ENCODE data around the gene PRLR. TPM values are rescaled to one million over a fixed set of nuclear protein-coding genes. Genes with fewer than 3 reads are reported as not detected.

The PRLR gene
- total RNA-seq, 6 experiments from 2014 or later, result 7.4 to 26.8 (median 15.1) TPM

GRCh38 chr5:35045280-35045679 lies 185.0 kb downstream of the PRLR start:
- H3K36me3 ChIP-seq, result no peaks in the 10 kb centered on the region
- no peak overlapping the region for H3K27ac ChIP-seq
- H3K9me3 ChIP-seq, result no peaks in the 10 kb centered on the region
- H3K4me3 ChIP-seq, result peak overlapping the region in 2 of 3 donors; percentile 66 to 68
- ATAC-seq (no peak), DNase-seq (no peak)
- TF ChIP-seq CTCF (IDR thresholded peaks at IDR 0.05), result no peak
- no peak for TF ChIP-seq POLR2A (IDR thresholded peaks at IDR 0.05)
- no peaks in the 10 kb centered on the region for H3K27me3 ChIP-seq
- intact Hi-C loops (cut with DNase I), result no loop called here
- peaks cover 0 to 39% (median 10%) of the 10 kb centered on the region in 4 donors for H3K4me1 ChIP-seq
- WGBS (ENCODE audit: insufficient coverage, low coverage, low lambda C conversion rate, missing lambda C conversion rate), result 25% methylated on average over 1 of the region's 1 CpG

GRCh38 chr5:35044649-35045048 lies 185.6 kb downstream of the PRLR start:
- H3K4me3 ChIP-seq, result no peak overlapping the region
- intact Hi-C loops (cut with DNase I), result no loop called here
- DNase-seq (no peak), ATAC-seq (no peak)
- no peaks in the 10 kb centered on the region for H3K27me3 ChIP-seq
- TF ChIP-seq POLR2A (IDR thresholded peaks at IDR 0.05) (no peak), CTCF (IDR thresholded peaks at IDR 0.05) (no peak)
- peaks cover 0 to 34% (median 8%) of the 10 kb centered on the region in 4 donors for H3K4me1 ChIP-seq
- H3K9me3 ChIP-seq, result no peaks in the 10 kb centered on the region
- 88% methylated on average over 4 of the region's 4 CpGs for WGBS (ENCODE audit: insufficient coverage, low coverage, low lambda C conversion rate, missing lambda C conversion rate)
- no peaks in the 10 kb centered on the region for H3K36me3 ChIP-seq
- no peak overlapping the region for H3K27ac ChIP-seq

- intact Hi-C loops (cut with DNase I), result no loop called here
- Histone ChIP-seq H3K27me3 (no peaks in the 10 kb centered on the region), H3K4me3 (no peak overlapping the region), H3K27ac (no peak overlapping the region), H3K36me3 (no peaks in the 10 kb centered on the region), H3K4me1 (peaks cover 0 to 21% (median 3%) of the 10 kb centered on the region in 4 donors), H3K9me3 (no peaks in the 10 kb centered on the region)
- 88% methylated on average over 4 of the region's 4 CpGs for whole genome bisulfite sequencing (ENCODE audit: insufficient coverage, low coverage, low lambda C conversion rate, missing lambda C conversion rate)
- DNase-seq (no peak), ATAC-seq (no peak)
- TF ChIP-seq POLR2A (IDR thresholded peaks at IDR 0.05) (no peak), CTCF (IDR thresholded peaks at IDR 0.05) (no peak)
These were observed 187.5 kb downstream of the PRLR start for GRCh38 chr5:35042781-35043180.

GRCh38 chr5:35041261-35041660 lies 189.0 kb downstream of the PRLR start:
- intact Hi-C loops (cut with DNase I), result no loop called here
- DNase-seq, result no peak
- no peak overlapping the region for H3K4me3 ChIP-seq
- ATAC-seq, result no peak
- no peaks in the 10 kb centered on the region for H3K27me3 ChIP-seq
- H3K27ac ChIP-seq, result no peak overlapping the region
- H3K4me1 ChIP-seq, result peaks cover 0 to 27% (median 3%) of the 10 kb centered on the region in 4 donors
- H3K36me3 ChIP-seq, result no peaks in the 10 kb centered on the region
- H3K9me3 ChIP-seq, result no peaks in the 10 kb centered on the region
- TF ChIP-seq CTCF (IDR thresholded peaks at IDR 0.05) (no peak), POLR2A (IDR thresholded peaks at IDR 0.05) (no peak)
- 51% methylated on average over 3 of the region's 3 CpGs for WGBS (ENCODE audit: insufficient coverage, low coverage, low lambda C conversion rate, missing lambda C conversion rate)

- TF ChIP-seq CTCF (IDR thresholded peaks at IDR 0.05) (no peak), POLR2A (IDR thresholded peaks at IDR 0.05) (no peak)
- WGBS (ENCODE audit: insufficient coverage, low coverage, low lambda C conversion rate, missing lambda C conversion rate), result 75% methylated on average over 2 of the region's 2 CpGs
- no peak for ATAC-seq
- intact Hi-C loops (cut with DNase I), result no loop called here
- Histone ChIP-seq H3K27ac (no peak overlapping the region), H3K9me3 (no peaks in the 10 kb centered on the region), H3K4me3 (no peak overlapping the region), H3K4me1 (peaks cover 0 to 21% (median 0%) of the 10 kb centered on the region in 4 donors), H3K27me3 (no peaks in the 10 kb centered on the region), H3K36me3 (peaks cover 0 to 11% (median 1%) of the 10 kb centered on the region in 4 donors)
- no peak for DNase-seq
These were observed 191.4 kb downstream of the PRLR start for GRCh38 chr5:35038891-35039290.

Data from right lobe of liver (tissue), 6 donors.